ENCODE data around the gene DCDC2.
"Not testable (repeated sequence)": the region's sequence is repeated elsewhere in the genome, so short reads cannot be mapped to it uniquely, and the experiment has no call there.

DNA sequence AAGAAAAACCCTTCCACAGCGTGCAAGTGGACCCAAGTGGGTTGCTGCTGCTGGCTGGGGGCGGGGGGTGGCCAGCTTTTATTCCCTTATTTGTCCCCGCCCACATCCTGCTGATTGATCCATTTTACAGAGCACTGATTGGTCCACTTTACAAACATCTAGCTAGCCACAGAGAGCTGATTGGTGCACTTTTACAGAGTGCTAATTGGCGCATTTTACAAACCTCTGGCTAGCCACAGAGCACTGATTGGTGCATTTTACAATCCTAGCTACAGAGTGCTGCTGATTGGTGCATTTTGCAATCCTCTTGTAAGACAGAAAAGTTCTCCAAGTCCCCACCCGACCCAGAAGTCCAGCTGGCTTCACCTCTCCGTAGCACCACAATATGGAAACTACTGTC, 99.6 kb downstream of the DCDC2 start:
- TF ChIP-seq CTCF (conservative IDR thresholded peaks at IDR 0.05); EZH2 (IDR thresholded peaks at IDR 0.05; ENCODE audit: low read depth): not testable (repeated sequence)
